Measurements from ENCODE around the gene MAP1B.

MAP1B gene

GRCh38 chr5:72149742-72150141 lies 42.5 kb downstream of the MAP1B start:
- Histone ChIP-seq H3F3A (ENCODE audit: insufficient read depth, low read length) (no peaks in the 10 kb centered on the region), H3K36me3 (ENCODE audit: insufficient read depth, low read length) (no peaks in the 10 kb centered on the region), H3K9ac (ENCODE audit: low read length) (no peak overlapping the region), H3K4me1 (ENCODE audit: insufficient read depth, low read length, severe bottlenecking) (no peaks in the 10 kb centered on the region), H3K9me3 (ENCODE audit: low read length) (no peaks in the 10 kb centered on the region), H3K79me2 (ENCODE audit: insufficient read depth, low read length) (no peaks in the 10 kb centered on the region), H3K27ac (ENCODE audit: low read depth, low read length, poor library complexity, severe bottlenecking) (no peak overlapping the region), H4K20me1 (ENCODE audit: insufficient read depth, low read length) (no peaks in the 10 kb centered on the region), H3K4me2 (ENCODE audit: low read length) (no peak overlapping the region), H3K4me3 (ENCODE audit: low read depth, low read length, poor library complexity, severe bottlenecking) (no peak overlapping the region), H2AFZ (ENCODE audit: low read length) (no peak overlapping the region), H3K9me2 (ENCODE audit: low read depth, low read length) (no peaks in the 10 kb centered on the region), H3K27me3 (ENCODE audit: insufficient read depth, low read length) (no peaks in the 10 kb centered on the region)
- TF ChIP-seq EZH2 (IDR thresholded peaks at IDR 0.05; ENCODE audit: borderline replicate concordance, low read length) (no peak), CTCF (IDR thresholded peaks at IDR 0.05; ENCODE audit: low read length) (no peak)

GRCh38 chr5:72151169-72151568 lies 43.9 kb downstream of the MAP1B start:
- no peaks in the 10 kb centered on the region for H3K36me3 ChIP-seq (ENCODE audit: insufficient read depth, low read length)
- no peaks in the 10 kb centered on the region for H3K9me3 ChIP-seq (ENCODE audit: low read length)
- H3K9ac ChIP-seq (ENCODE audit: low read length) = no peak overlapping the region
- H3K4me1 ChIP-seq (ENCODE audit: insufficient read depth, low read length, severe bottlenecking) = no peaks in the 10 kb centered on the region
- no peaks in the 10 kb centered on the region for H4K20me1 ChIP-seq (ENCODE audit: insufficient read depth, low read length)
- H3F3A ChIP-seq (ENCODE audit: insufficient read depth, low read length) = no peaks in the 10 kb centered on the region
- no peak overlapping the region for H3K27ac ChIP-seq (ENCODE audit: low read depth, low read length, poor library complexity, severe bottlenecking)
- no peaks in the 10 kb centered on the region for H3K79me2 ChIP-seq (ENCODE audit: insufficient read depth, low read length)
- H3K4me2 ChIP-seq (ENCODE audit: low read length) = no peak overlapping the region
- no peaks in the 10 kb centered on the region for H3K27me3 ChIP-seq (ENCODE audit: insufficient read depth, low read length)
- TF ChIP-seq EZH2 (IDR thresholded peaks at IDR 0.05; ENCODE audit: borderline replicate concordance, low read length) (no peak), CTCF (IDR thresholded peaks at IDR 0.05; ENCODE audit: low read length) (no peak)
- no peaks in the 10 kb centered on the region for H3K9me2 ChIP-seq (ENCODE audit: low read depth, low read length)
- no peak overlapping the region for H3K4me3 ChIP-seq (ENCODE audit: low read depth, low read length, poor library complexity, severe bottlenecking)
- no peak overlapping the region for H2AFZ ChIP-seq (ENCODE audit: low read length)

- Histone ChIP-seq H3K9me3 (ENCODE audit: low read length) (no peaks in the 10 kb centered on the region), H3K9me2 (ENCODE audit: low read depth, low read length) (no peaks in the 10 kb centered on the region), H3K4me3 (ENCODE audit: low read depth, low read length, poor library complexity, severe bottlenecking) (no peak overlapping the region), H3K4me2 (ENCODE audit: low read length) (no peak overlapping the region), H2AFZ (ENCODE audit: low read length) (no peak overlapping the region), H3K27ac (ENCODE audit: low read depth, low read length, poor library complexity, severe bottlenecking) (no peak overlapping the region), H3K36me3 (ENCODE audit: insufficient read depth, low read length) (no peaks in the 10 kb centered on the region), H3K9ac (ENCODE audit: low read length) (no peak overlapping the region), H3K79me2 (ENCODE audit: insufficient read depth, low read length) (no peaks in the 10 kb centered on the region), H3F3A (ENCODE audit: insufficient read depth, low read length) (no peaks in the 10 kb centered on the region), H3K4me1 (ENCODE audit: insufficient read depth, low read length, severe bottlenecking) (no peaks in the 10 kb centered on the region), H4K20me1 (ENCODE audit: insufficient read depth, low read length) (no peaks in the 10 kb centered on the region), H3K27me3 (ENCODE audit: insufficient read depth, low read length) (no peaks in the 10 kb centered on the region)
- TF ChIP-seq CTCF (IDR thresholded peaks at IDR 0.05; ENCODE audit: low read length) (no peak), EZH2 (IDR thresholded peaks at IDR 0.05; ENCODE audit: borderline replicate concordance, low read length) (no peak)
Measured at GRCh38 chr5:72151646-72152045, 44.4 kb downstream of the MAP1B start.

Measured in OCI-LY1 (cell line).